CD4-positive, alpha-beta memory T cell (primary cell): ENCODE results near the gene RPS18. TPM values are rescaled to one million over a fixed set of nuclear protein-coding genes. Genes with fewer than 3 reads are reported as not detected.

Experiments used
- CTCF ChIA-PET: fragments of 350-600 bp; sonication (Branson Sonifier 250); formaldehyde crosslinking; loops from one replicate; lab custom pipeline; 2021; ENCODE audit warnings: inconsistent platforms; ENCODE audit not compliant: partially characterized antibody; lab: Charles Lee
- POLR2A ChIA-PET: fragments of 350-600 bp; sonication (Branson Sonifier 250); formaldehyde crosslinking; loops from one replicate; lab custom pipeline; 2021; ENCODE audit not compliant: partially characterized antibody; lab: Charles Lee
- DNase-seq, 5 donors: peaks; one replicate each; pipeline versions ENCODE4 v3.0.0 to v3.0.0-alpha.2; 2020 to 2022; ENCODE audit warnings: mixed read lengths in 1 of 5
- H3K27ac ChIP-seq: one replicate; pipeline ENCODE4 v1.7.0; 2013; ENCODE audit warnings: low read depth, low read length
- H3K27me3 ChIP-seq: 2 replicates; pipeline ENCODE4 v1.7.0; 2013; ENCODE audit warnings: mild to moderate bottlenecking, low read length, moderate library complexity; ENCODE audit not compliant: insufficient read depth
- H3K36me3 ChIP-seq: 2 replicates; pipeline ENCODE4 v1.7.0; 2013; ENCODE audit warnings: mild to moderate bottlenecking, low read length, moderate library complexity; ENCODE audit not compliant: insufficient read depth
- H3K4me1 ChIP-seq: 2 replicates; pipeline ENCODE4 v1.7.0; 2013; ENCODE audit warnings: mild to moderate bottlenecking, low read length, moderate library complexity; ENCODE audit not compliant: insufficient read depth
- H3K4me3 ChIP-seq, 2 donors: one replicate each; pipeline ENCODE4 v1.7.0; 2013; ENCODE audit warnings: low read length in 2 of 2, mild to moderate bottlenecking in 1 of 2
- H3K9me3 ChIP-seq, 2 donors: one replicate each; pipeline ENCODE4 v1.7.0; 2013; ENCODE audit warnings: low read length in 2 of 2, control low read depth in 1 of 2; ENCODE audit not compliant: control insufficient read depth in 1 of 2
- H3K27ac Mint-ChIP-seq, 7 donors: one replicate each; pipeline ENCODE4 v1.8.0; 2020 to 2021; ENCODE audit warnings: mixed read lengths in 7 of 7, mild to moderate bottlenecking in 6 of 7, inconsistent platforms in 3 of 7, moderate library complexity in 3 of 7
- H3K27me3 Mint-ChIP-seq, 2 donors: one replicate each; pipeline ENCODE4 v1.8.0; 2020 to 2021; ENCODE audit warnings: mixed read lengths in 2 of 2
- H3K36me3 Mint-ChIP-seq, 2 donors: one replicate each; pipeline ENCODE4 v1.8.0; 2020 to 2021; ENCODE audit warnings: mixed read lengths in 2 of 2, inconsistent platforms in 1 of 2, mild to moderate bottlenecking in 1 of 2
- H3K4me1 Mint-ChIP-seq, 4 donors: one replicate each; pipeline ENCODE4 v1.8.0; 2020 to 2021; ENCODE audit warnings: mixed read lengths in 4 of 4, mild to moderate bottlenecking in 1 of 4
- H3K4me3 Mint-ChIP-seq, 8 donors: one replicate each; pipeline ENCODE4 v1.8.0; 2020 to 2021; ENCODE audit warnings: mixed read lengths in 8 of 8, mild to moderate bottlenecking in 7 of 8, moderate library complexity in 6 of 8, inconsistent platforms in 3 of 8
- H3K9me3 Mint-ChIP-seq, 8 donors: one replicate each; pipeline ENCODE4 v1.8.0; 2020 to 2021; ENCODE audit warnings: mixed read lengths in 8 of 8, mild to moderate bottlenecking in 5 of 8, inconsistent platforms in 3 of 8, moderate library complexity in 1 of 8
- intact Hi-C: fragments of 100-400 bp; cut with micrococcal nuclease; formaldehyde crosslinking; loops from one replicate; pipeline ENCODE4 v1.15.1; 2023
- polyA plus RNA-seq, 2 donors: library from polyadenylated mRNA; unstranded; fragments of 300-500 nt; fragmentation: Illumina TruSeq; gene quantifications; one replicate each; pipeline ENCODE4 v1.2.3, GENCODE V29; 2021
- total RNA-seq, 2 experiments: library from RNA; stranded (reverse); gene quantifications; one replicate each; pipeline ENCODE4 v1.2.3, GENCODE V29; 2021

Gene RPS18
- total and polyA plus RNA-seq, 4 experiments from 2014 or later = 3,264 to 8,968 (median 6,136) TPM

GRCh38 chr6:33318426-33319073 lies 46.7 kb downstream of the RPS18 start:
- Histone ChIP-seq H3K4me3 (peak overlapping the region; percentile 73 to 100), H3K36me3 (peaks cover 33% of the 10 kb centered on the region), H3K9me3 (no peaks in the 10 kb centered on the region), H3K4me1 (peaks cover 74% of the 10 kb centered on the region), H3K27ac (peak overlapping the region; percentile 83), H3K27me3 (no peaks in the 10 kb centered on the region)
- H3K4me3 Mint-ChIP-seq = peak overlapping the region; percentile 98 to 100 (median 99)
- POLR2A ChIA-PET = interaction anchor here (0.6 to 4.1 kb wide), 18 partner anchors 14 to 1666 kb away, joined by 3 to 81 read pairs (median 6); partner anchors contain the start of genes B3GALT4, BAG6, CUTA and ITPR3
- peak overlapping the region; percentile 98 to 99 (median 98) for H3K27ac Mint-ChIP-seq
- DNase-seq = no peak
- intact Hi-C loops = loop anchor here (1.0 kb wide), 2 partner anchors 27 to 29 kb away; partner anchors contain the start of genes PFDN6 and WDR46
- CTCF ChIA-PET = interaction anchor here (0.6 to 5.9 kb wide), 6 partner anchors 17 to 72 kb away, joined by 4 to 47 read pairs (median 10); partner anchors contain the start of genes B3GALT4, RPS18 and VPS52
- peaks cover 0 to 5% (median 0%) of the 10 kb centered on the region in 8 donors for H3K9me3 Mint-ChIP-seq
- no peaks in the 10 kb centered on the region for H3K27me3 Mint-ChIP-seq
- peaks cover 40 to 100% (median 67%) of the 10 kb centered on the region in 4 donors for H3K4me1 Mint-ChIP-seq
- peaks cover 41 to 65% of the 10 kb centered on the region in 2 donors for H3K36me3 Mint-ChIP-seq

GRCh38 chr6:33319939-33320314 lies 48.1 kb downstream of the RPS18 start:
- CTCF ChIA-PET = interaction anchor here (5.9 kb wide), 1 partner anchor 25 kb away, joined by 47 read pairs; no protein-coding TSS in a partner anchor
- Histone ChIP-seq H3K27ac (no peak overlapping the region), H3K4me1 (peaks cover 76% of the 10 kb centered on the region), H3K36me3 (peaks cover 33% of the 10 kb centered on the region), H3K4me3 (no peak overlapping the region), H3K27me3 (no peaks in the 10 kb centered on the region), H3K9me3 (no peaks in the 10 kb centered on the region)
- POLR2A ChIA-PET = interaction anchor here (0.9 to 1.7 kb wide), 3 partner anchors 19 to 349 kb away, joined by 3 to 4 read pairs (median 3); partner anchors contain the start of gene WDR46
- Mint-ChIP-seq H3K4me3 (peak overlapping the region in 4 of 8 donors; percentile 67 to 99 (median 98)), H3K27ac (peak overlapping the region in 4 of 7 donors; percentile 12 to 89 (median 78)), H3K4me1 (peaks cover 43 to 94% (median 69%) of the 10 kb centered on the region in 4 donors), H3K36me3 (peaks cover 41 to 53% of the 10 kb centered on the region in 2 donors), H3K27me3 (no peaks in the 10 kb centered on the region), H3K9me3 (peaks cover 0 to 5% (median 0%) of the 10 kb centered on the region in 8 donors)
- intact Hi-C loops = no loop called here
- DNase-seq = no peak

GRCh38 chr6:33320315-33321181 lies 48.7 kb downstream of the RPS18 start:
- peak overlapping the region in 6 of 7 donors; percentile 48 to 89 (median 80) for H3K27ac Mint-ChIP-seq
- H3K36me3 ChIP-seq = peaks cover 33% of the 10 kb centered on the region
- no peaks in the 10 kb centered on the region for H3K9me3 ChIP-seq
- H3K27me3 Mint-ChIP-seq = no peaks in the 10 kb centered on the region
- intact Hi-C loops = no loop called here
- peaks cover 41 to 53% of the 10 kb centered on the region in 2 donors for H3K36me3 Mint-ChIP-seq
- H3K4me3 Mint-ChIP-seq = peak overlapping the region; percentile 65 to 99 (median 76)
- CTCF ChIA-PET = interaction anchor here (1.0 to 5.9 kb wide), 2 partner anchors 8 to 24 kb away, joined by 4 to 47 read pairs; no protein-coding TSS in a partner anchor
- H3K9me3 Mint-ChIP-seq = peaks cover 0 to 5% (median 0%) of the 10 kb centered on the region in 8 donors
- H3K27me3 ChIP-seq = no peaks in the 10 kb centered on the region
- H3K27ac ChIP-seq = peak overlapping the region; percentile 88
- POLR2A ChIA-PET = interaction anchor here (1.0 to 1.2 kb wide), 2 partner anchors 7 to 97 kb away, joined by 4 to 5 read pairs; partner anchors contain the start of genes CUTA and TAPBP
- H3K4me1 Mint-ChIP-seq = peaks cover 43 to 88% (median 65%) of the 10 kb centered on the region in 4 donors
- H3K4me1 ChIP-seq = peaks cover 70% of the 10 kb centered on the region
- no peak for DNase-seq
- H3K4me3 ChIP-seq = no peak overlapping the region

- H3K27ac ChIP-seq = peak overlapping the region; percentile 88
- POLR2A ChIA-PET = interaction anchor here (1.0 to 1.2 kb wide), 2 partner anchors 8 to 96 kb away, joined by 4 to 5 read pairs; partner anchors contain the start of genes CUTA and TAPBP
- peaks cover 33% of the 10 kb centered on the region for H3K36me3 ChIP-seq
- Mint-ChIP-seq H3K4me1 (peaks cover 42 to 81% (median 61%) of the 10 kb centered on the region in 4 donors), H3K9me3 (peaks cover 0 to 5% (median 0%) of the 10 kb centered on the region in 8 donors), H3K36me3 (peaks cover 41 to 53% of the 10 kb centered on the region in 2 donors), H3K27me3 (no peaks in the 10 kb centered on the region), H3K4me3 (peak overlapping the region; percentile 62 to 99 (median 78)), H3K27ac (peak overlapping the region in 6 of 7 donors; percentile 15 to 89 (median 78))
- H3K4me1 ChIP-seq = peaks cover 63% of the 10 kb centered on the region
- intact Hi-C loops = no loop called here
- CTCF ChIA-PET = interaction anchor here (0.7 to 5.9 kb wide), 3 partner anchors 9 to 24 kb away, joined by 3 to 47 read pairs (median 4); partner anchors contain the start of gene RGL2
- no peak overlapping the region for H3K4me3 ChIP-seq
- DNase-seq = no peak
- no peaks in the 10 kb centered on the region for H3K9me3 ChIP-seq
- H3K27me3 ChIP-seq = no peaks in the 10 kb centered on the region
Observed at GRCh38 chr6:33321227-33321626, 49.4 kb downstream of the RPS18 start.

- Mint-ChIP-seq H3K27ac (peak overlapping the region; percentile 89 to 100 (median 96)), H3K9me3 (peaks cover 0 to 4% (median 0%) of the 10 kb centered on the region in 8 donors), H3K27me3 (no peaks in the 10 kb centered on the region), H3K36me3 (peaks cover 34 to 39% of the 10 kb centered on the region in 2 donors), H3K4me3 (peak overlapping the region; percentile 94 to 100 (median 98)), H3K4me1 (peaks cover 32 to 59% (median 46%) of the 10 kb centered on the region in 4 donors)
- H3K27me3 ChIP-seq = no peaks in the 10 kb centered on the region
- H3K4me1 ChIP-seq = peaks cover 47% of the 10 kb centered on the region
- no peaks in the 10 kb centered on the region for H3K9me3 ChIP-seq
- no peak for DNase-seq
- H3K27ac ChIP-seq = peak overlapping the region; percentile 88
- peaks cover 31% of the 10 kb centered on the region for H3K36me3 ChIP-seq
- ChIA-PET CTCF (no interaction called here), POLR2A (interaction anchor here (0.6 to 1.1 kb wide), 3 partner anchors 29 to 298 kb away, joined by 3 read pairs; partner anchors contain the start of gene ITPR3)
- peak overlapping the region; percentile 53 to 68 for H3K4me3 ChIP-seq
- intact Hi-C loops = loop anchor here (1.0 kb wide), 8 partner anchors 9 to 123 kb away; partner anchors contain the start of genes KIFC1, PFDN6, RING1 and RXRB
Observed at GRCh38 chr6:33323623-33323948, 51.7 kb downstream of the RPS18 start.

GRCh38 chr6:33324125-33324524 lies 52.2 kb downstream of the RPS18 start:
- Histone ChIP-seq H3K36me3 (peaks cover 26% of the 10 kb centered on the region), H3K9me3 (no peaks in the 10 kb centered on the region), H3K4me3 (peak overlapping the region; percentile 53 to 68), H3K27ac (peak overlapping the region; percentile 88), H3K4me1 (peaks cover 42% of the 10 kb centered on the region), H3K27me3 (no peaks in the 10 kb centered on the region)
- intact Hi-C loops = no loop called here
- Mint-ChIP-seq H3K9me3 (peaks cover 0 to 4% (median 0%) of the 10 kb centered on the region in 8 donors), H3K4me1 (peaks cover 28 to 54% (median 42%) of the 10 kb centered on the region in 4 donors), H3K36me3 (peaks cover 29 to 34% of the 10 kb centered on the region in 2 donors), H3K4me3 (peak overlapping the region; percentile 94 to 100 (median 98)), H3K27ac (peak overlapping the region in 6 of 7 donors; percentile 42 to 100 (median 95)), H3K27me3 (no peaks in the 10 kb centered on the region)
- ChIA-PET CTCF (interaction anchor here (0.7 kb wide), 1 partner anchor 12 kb away, joined by 3 read pairs; no protein-coding TSS in a partner anchor), POLR2A (interaction anchor here (1.1 kb wide), 1 partner anchor 297 kb away, joined by 3 read pairs; the partner anchor contains the start of gene ITPR3)
- DNase-seq = no peak
